ENCODE results near the gene SCLY. TPM values are rescaled to one million over a fixed set of nuclear protein-coding genes. Genes with fewer than 3 reads are reported as not detected.

SCLY gene
- total RNA-seq, 4 donors from 2014 or later: 13.6 to 23.3 (median 17.6) TPM

DNA sequence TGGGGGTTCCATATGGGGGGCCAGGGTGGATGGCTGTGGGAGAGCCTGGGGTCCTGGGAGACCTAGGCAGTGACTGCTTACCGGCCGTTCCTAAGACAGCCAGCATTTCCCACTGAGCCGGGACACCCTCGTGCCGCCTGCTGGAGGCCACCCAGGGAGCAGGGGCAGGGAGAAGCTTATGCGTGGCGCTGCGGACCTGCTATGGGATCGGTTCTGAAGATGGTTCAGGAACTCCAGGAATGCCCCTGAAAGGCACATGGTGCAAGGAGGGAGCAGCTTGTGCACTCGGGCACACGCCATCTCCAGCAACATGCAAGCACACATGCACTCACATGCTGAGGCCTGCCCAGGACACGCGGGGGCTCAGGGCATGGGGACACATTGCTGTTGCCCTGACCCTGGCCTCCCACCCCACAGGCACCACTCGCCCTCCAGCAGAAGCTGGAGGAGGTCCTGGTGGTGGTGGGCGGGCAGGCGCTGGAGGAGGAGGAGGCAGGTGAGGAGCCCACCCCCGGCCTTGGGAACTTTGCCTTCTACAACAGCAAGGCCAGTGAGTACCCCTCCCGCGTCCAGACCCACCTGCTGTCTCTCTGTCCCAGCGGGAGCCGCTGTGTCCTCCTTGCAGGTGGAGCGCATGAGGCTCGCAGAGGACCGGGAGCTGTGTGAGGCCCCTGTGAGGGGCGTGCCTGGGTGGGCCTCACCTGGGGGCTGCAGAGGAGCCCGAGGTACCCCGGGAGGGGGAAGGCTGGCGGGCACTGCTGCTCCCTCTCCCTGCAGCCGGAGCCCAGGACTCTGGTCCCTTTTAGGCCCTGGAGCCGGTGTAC, 81.8 kb downstream of the SCLY start:
- Histone ChIP-seq H3K9me3 (no peaks in the 10 kb centered on the region), H3K27me3 (peaks cover 0 to 9% of the 10 kb centered on the region in 2 donors), H3K27ac (no peak overlapping the region), H3K4me1 (peaks cover 0 to 20% (median 5%) of the 10 kb centered on the region in 4 donors), H3K36me3 (no peaks in the 10 kb centered on the region), H3K4me3 (no peak overlapping the region)
- DNase-seq (ENCODE audit: low spot score in 2 of 2): no peak
- no peak for TF ChIP-seq EP300 (IDR thresholded peaks at IDR 0.05)
- TF ChIP-seq, protein P1, sequence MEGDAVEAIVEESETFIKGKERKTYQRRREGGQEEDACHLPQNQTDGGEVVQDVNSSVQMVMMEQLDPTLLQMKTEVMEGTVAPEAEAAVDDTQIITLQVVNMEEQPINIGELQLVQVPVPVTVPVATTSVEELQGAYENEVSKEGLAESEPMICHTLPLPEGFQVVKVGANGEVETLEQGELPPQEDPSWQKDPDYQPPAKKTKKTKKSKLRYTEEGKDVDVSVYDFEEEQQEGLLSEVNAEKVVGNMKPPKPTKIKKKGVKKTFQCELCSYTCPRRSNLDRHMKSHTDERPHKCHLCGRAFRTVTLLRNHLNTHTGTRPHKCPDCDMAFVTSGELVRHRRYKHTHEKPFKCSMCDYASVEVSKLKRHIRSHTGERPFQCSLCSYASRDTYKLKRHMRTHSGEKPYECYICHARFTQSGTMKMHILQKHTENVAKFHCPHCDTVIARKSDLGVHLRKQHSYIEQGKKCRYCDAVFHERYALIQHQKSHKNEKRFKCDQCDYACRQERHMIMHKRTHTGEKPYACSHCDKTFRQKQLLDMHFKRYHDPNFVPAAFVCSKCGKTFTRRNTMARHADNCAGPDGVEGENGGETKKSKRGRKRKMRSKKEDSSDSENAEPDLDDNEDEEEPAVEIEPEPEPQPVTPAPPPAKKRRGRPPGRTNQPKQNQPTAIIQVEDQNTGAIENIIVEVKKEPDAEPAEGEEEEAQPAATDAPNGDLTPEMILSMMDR (IDR thresholded peaks at IDR 0.05): no peak
- no peak for TF ChIP-seq POLR2A (IDR thresholded peaks at IDR 0.05)
- 69 to 82% methylated on average over 19 to 23 of the region's 30 CpGs for WGBS, 2 donors

DNA sequence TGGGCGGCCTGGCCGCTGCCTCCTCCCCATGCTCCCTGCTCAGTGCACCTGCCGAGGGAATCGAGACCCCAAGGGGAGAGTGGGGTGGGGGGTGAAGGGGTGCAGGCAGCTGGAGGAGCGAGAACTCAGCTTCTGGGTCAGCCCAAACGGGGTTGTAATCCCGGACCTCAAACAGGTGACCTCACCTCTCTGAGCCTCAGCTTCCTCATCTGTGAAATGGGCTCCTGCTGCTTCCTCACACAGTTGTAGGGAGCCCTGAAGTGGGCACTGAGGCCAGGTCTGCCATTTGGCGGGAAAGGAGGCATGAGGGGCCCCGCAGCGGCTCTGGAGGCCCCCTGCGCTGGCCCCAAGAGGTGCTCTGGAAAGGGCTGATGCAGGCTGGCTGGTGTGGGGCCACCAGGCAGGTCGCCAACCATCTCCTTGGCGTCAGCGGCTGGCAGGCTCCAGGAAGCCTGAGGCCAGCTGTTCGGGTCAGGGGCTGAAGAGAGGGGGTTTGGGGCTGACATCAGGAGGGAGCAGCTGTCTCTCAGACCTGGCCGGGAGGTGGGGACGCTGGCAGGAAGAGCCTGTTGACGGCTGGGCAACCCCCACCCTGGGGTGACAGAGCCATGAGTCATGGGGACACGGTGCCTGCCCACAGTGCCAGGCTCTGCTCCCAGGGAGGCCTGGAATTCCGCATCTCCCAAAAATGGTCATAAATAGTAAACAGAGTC, 82.6 kb downstream of the SCLY start:
- no peaks in the 10 kb centered on the region for H3K9me3 ChIP-seq
- WGBS, 2 donors: 81 to 86% methylated on average over 15 to 18 of the region's 20 CpGs
- H3K4me1 ChIP-seq: peaks cover 0 to 14% (median 5%) of the 10 kb centered on the region in 4 donors
- DNase-seq (ENCODE audit: low spot score in 2 of 2): no peak
- no peak overlapping the region for H3K4me3 ChIP-seq
- peaks cover 0 to 9% of the 10 kb centered on the region in 2 donors for H3K27me3 ChIP-seq
- no peak overlapping the region for H3K27ac ChIP-seq
- no peak for TF ChIP-seq EP300 (IDR thresholded peaks at IDR 0.05)
- TF ChIP-seq, protein P1 (IDR thresholded peaks at IDR 0.05): no peak
- no peak for TF ChIP-seq POLR2A (IDR thresholded peaks at IDR 0.05)
- H3K36me3 ChIP-seq: no peaks in the 10 kb centered on the region

DNA sequence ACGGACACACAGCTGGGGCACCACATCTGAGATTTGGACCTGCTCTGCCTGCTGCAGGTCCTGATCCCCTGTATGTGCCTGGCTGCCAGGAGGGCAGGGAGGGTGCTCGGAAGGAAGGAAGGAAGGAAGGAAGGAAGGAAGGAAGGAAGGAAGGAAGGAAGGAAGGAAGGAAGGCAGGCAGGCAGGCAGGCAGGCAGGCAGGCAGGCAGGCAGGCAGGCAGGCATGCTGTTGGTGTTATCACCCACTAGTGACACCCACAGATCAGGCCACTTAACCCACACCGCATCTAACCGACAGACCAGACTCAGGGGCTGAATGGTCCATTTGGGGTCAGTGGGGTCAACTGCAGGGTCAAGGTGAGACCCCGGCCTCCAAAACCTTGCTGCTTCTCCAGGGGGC, 83.5 kb downstream of the SCLY start:
- TF ChIP-seq, protein P1 (IDR thresholded peaks at IDR 0.05): no peak
- TF ChIP-seq EP300 (IDR thresholded peaks at IDR 0.05) (no peak), POLR2A (IDR thresholded peaks at IDR 0.05) (no peak)
- DNase-seq (ENCODE audit: low spot score in 2 of 2): no peak
- no peak overlapping the region for H3K4me3 ChIP-seq
- WGBS, 2 donors: 77 to 85% methylated on average over 4 to 5 of the region's 5 CpGs
- H3K27me3 ChIP-seq: peaks cover 0 to 2% of the 10 kb centered on the region in 2 donors
- no peak overlapping the region for H3K27ac ChIP-seq
- no peaks in the 10 kb centered on the region for H3K9me3 ChIP-seq
- H3K4me1 ChIP-seq: peaks cover 0 to 6% (median 1%) of the 10 kb centered on the region in 4 donors
- H3K36me3 ChIP-seq: no peaks in the 10 kb centered on the region

DNA sequence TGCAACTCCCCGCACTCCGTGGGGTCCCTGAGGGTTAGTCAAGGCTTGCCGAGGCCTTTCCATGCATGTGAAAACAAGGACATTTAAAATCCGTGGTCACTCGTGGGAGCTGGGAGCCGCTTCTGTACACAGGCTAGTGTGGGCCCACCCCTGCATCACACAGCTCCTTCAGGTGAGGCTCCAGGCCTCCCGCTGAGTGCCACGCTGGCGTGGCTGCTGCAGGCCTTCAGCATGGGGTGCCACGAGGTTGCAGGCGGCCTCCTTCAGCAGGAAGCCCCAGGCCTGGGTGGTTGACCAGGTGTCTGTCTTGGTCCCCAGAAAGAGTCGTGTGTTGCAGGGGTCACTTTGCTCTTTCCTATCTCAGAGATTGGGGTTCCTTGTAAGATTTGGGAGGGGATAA, 84.2 kb downstream of the SCLY start:
- no peak for TF ChIP-seq POLR2A (IDR thresholded peaks at IDR 0.05)
- no peak for TF ChIP-seq EP300 (IDR thresholded peaks at IDR 0.05)
- TF ChIP-seq, protein P1 (IDR thresholded peaks at IDR 0.05): no peak
- Histone ChIP-seq H3K27ac (no peak overlapping the region), H3K36me3 (no peaks in the 10 kb centered on the region), H3K4me3 (no peak overlapping the region), H3K4me1 (no peaks in the 10 kb centered on the region), H3K27me3 (no peaks in the 10 kb centered on the region), H3K9me3 (no peaks in the 10 kb centered on the region)
- no peak for DNase-seq (ENCODE audit: low spot score in 2 of 2)
- WGBS, 2 donors: 83 to 85% methylated on average over 5 to 12 of the region's 12 CpGs

DNA sequence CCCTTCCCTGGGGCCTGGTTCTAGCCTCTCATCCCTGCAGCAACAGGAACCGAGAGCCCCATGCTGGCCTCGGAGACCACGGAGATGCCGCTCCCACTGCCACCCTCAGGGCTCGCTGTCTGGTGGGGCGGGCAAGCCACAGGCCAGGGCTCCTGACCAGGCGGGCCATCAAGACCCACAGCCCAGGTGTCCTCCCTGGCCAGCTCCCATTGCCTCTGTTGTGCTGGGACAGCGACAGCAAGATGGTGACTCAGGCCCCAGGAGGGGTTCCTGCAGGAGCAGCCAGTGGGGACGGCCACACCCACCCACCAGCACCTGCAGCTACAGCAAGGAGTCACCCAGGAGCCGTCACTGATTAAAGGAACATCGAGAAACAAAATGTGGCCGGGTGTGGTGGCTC, 85.0 kb downstream of the SCLY start:
- TF ChIP-seq, protein P1 (IDR thresholded peaks at IDR 0.05): no peak
- TF ChIP-seq POLR2A (IDR thresholded peaks at IDR 0.05) (no peak), EP300 (IDR thresholded peaks at IDR 0.05) (no peak)
- Histone ChIP-seq H3K27me3 (no peaks in the 10 kb centered on the region), H3K4me3 (no peak overlapping the region), H3K36me3 (no peaks in the 10 kb centered on the region), H3K9me3 (no peaks in the 10 kb centered on the region), H3K27ac (no peak overlapping the region), H3K4me1 (no peaks in the 10 kb centered on the region)
- 79 to 82% methylated on average over 9 to 12 of the region's 12 CpGs for WGBS, 2 donors
- DNase-seq (ENCODE audit: low spot score in 2 of 2): no peak
